ENCODE data around the gene TNRC18. TPM values are rescaled to one million over a fixed set of nuclear protein-coding genes. Genes with fewer than 3 reads are reported as not detected.

TNRC18 gene
- total and polyA plus RNA-seq, 2 of the 8 experiments (the other 6 are each of a cell fraction or from before 2014, with no cell fraction given): 1.7 to 8.6 TPM

DNA sequence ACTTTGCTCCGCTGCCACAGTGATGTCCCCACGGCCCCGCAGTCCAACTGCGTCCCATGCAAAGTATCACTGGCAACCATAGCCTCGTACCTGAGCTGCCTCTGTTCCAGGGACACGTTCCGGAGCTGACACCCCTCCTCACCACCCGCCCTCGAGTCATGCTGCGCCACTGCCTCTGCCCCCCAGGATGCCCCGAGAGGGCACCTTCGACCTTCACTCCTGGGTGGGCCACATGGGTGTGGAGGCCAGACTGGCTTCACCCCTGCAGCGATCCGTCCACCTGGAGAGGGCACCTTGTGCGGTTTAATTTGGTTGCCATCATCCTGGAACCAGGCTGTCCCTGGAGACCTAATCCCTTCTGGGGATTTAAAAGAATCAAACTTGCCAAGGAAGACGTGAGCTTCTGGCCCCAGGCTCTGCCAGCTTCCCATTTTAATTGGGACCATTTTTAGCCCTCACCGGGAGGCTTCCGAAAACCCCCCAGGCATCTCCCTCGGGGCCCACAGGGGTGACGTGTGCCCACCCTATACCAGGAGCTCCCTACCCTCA, 19.2 kb upstream of the TNRC18 start (continued):
- no peak for TF ChIP-seq POLR2A (IDR thresholded peaks at IDR 0.05; ENCODE audit: control extremely low read depth in 1 of 2, low read depth in 2 of 2, low read length in 2 of 2)
- no peak for TF ChIP-seq PHF8 (conservative IDR thresholded peaks at IDR 0.05; ENCODE audit: low read depth, low read length)
- TF ChIP-seq TAF1 (IDR thresholded peaks at IDR 0.05; ENCODE audit: low read depth, low read length): no peak
- TF ChIP-seq HDAC2 (IDR thresholded peaks at IDR 0.05; ENCODE audit: borderline replicate concordance in 1 of 2, low read depth in 2 of 2, low read length in 2 of 2): no peak
- TF ChIP-seq SIN3A (conservative IDR thresholded peaks at IDR 0.05 in 1 of 2, IDR thresholded peaks at IDR 0.05 in 1 of 2; ENCODE audit: low read depth in 1 of 2, low read length in 2 of 2): no peak
- TF ChIP-seq FOSL1 (IDR thresholded peaks at IDR 0.05; ENCODE audit: insufficient read depth, low read depth, low read length): no peak
- no peak for TF ChIP-seq CHD2 (IDR thresholded peaks at IDR 0.05; ENCODE audit: low read length)
- TF ChIP-seq CBX5 (IDR thresholded peaks at IDR 0.05; ENCODE audit: low read depth, low read length): no peak
